GM13976 (cell line): ENCODE results near the gene GC.
"Not testable (repeated sequence)": the region's sequence is repeated elsewhere in the genome, so short reads cannot be mapped to it uniquely, and the experiment has no call there.

Experiments
- DNase-seq: peaks from one replicate; pipeline ENCODE4 v3.0.0; 2012; ENCODE audit warnings: low spot score
- in situ Hi-C: fragments of 300-500 bp; cut with MboI; formaldehyde crosslinking; loops from one replicate; pipeline ENCODE4 v1.12.0; 2022; ENCODE audit warnings: low sequenced_read_pairs, mixed read lengths, inconsistent platforms; ENCODE audit not compliant: unreplicated experiment
- TF ChIP-seq, protein P1 (sequence below): IDR thresholded peaks from 2 replicates; pipeline ENCODE4 v1.5.1; 2012; ENCODE audit warnings: borderline replicate concordance, mild to moderate bottlenecking; ENCODE audit not compliant: insufficient read depth; ENCODE audit errors: extremely low read depth, missing control alignments, control extremely low read depth

GC gene

DNA sequence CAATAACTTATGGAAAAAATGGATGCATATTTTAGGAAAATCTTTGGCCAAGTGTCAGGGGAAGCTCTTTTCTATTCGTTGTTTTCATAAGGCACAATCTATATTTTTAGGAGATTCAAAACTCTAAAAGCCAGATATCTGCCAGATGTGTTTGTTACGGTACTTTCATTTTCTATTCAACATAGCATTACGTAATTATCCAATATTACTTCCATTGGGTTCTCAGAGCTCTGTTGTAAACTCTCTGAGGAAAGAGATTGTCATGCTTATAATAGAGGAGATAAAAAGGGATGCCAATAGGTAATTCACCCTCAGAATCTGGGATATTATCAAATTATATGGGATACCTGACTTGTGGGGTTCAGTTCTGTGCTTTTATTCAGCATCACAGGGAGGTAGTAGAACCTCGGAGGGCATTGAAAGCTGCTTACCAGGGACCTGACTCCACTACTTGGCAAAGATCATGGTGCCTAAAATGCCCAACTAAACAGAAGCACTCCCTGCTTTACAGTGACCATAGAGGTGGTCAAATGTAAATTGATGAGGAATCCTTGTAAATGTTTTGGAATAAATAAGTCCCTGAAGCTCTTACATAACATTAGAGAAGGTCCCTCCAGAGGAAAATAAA lies 32.9 kb upstream of the GC start:
- in situ Hi-C loops: no loop called here
- TF ChIP-seq, protein P1, sequence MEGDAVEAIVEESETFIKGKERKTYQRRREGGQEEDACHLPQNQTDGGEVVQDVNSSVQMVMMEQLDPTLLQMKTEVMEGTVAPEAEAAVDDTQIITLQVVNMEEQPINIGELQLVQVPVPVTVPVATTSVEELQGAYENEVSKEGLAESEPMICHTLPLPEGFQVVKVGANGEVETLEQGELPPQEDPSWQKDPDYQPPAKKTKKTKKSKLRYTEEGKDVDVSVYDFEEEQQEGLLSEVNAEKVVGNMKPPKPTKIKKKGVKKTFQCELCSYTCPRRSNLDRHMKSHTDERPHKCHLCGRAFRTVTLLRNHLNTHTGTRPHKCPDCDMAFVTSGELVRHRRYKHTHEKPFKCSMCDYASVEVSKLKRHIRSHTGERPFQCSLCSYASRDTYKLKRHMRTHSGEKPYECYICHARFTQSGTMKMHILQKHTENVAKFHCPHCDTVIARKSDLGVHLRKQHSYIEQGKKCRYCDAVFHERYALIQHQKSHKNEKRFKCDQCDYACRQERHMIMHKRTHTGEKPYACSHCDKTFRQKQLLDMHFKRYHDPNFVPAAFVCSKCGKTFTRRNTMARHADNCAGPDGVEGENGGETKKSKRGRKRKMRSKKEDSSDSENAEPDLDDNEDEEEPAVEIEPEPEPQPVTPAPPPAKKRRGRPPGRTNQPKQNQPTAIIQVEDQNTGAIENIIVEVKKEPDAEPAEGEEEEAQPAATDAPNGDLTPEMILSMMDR: no peak

DNA sequence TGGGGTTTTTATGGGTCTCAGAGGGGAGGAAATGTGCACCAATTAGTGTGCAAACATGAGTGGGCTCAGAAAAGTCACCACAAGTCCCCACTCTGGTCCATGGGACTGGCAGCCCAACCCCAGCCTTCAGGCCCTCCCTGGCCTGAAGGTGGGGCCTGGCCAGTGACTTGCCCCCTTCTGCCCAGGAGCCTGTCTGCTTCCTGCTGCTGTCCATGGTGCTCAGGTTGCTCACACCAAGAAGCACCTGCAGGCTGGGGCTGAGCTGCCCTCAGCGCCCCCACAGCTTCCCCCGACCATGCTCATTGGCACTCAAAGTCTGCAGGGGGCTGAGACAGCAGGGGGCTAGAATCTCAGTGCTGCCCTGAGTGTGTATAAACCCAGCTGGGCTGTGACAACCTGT lies 30.6 kb upstream of the GC start:
- TF ChIP-seq, protein P1: no peak
- in situ Hi-C loops: no loop called here
- DNase-seq: no peak

More for the DNA sequence above, 32.9 kb upstream of the GC start:
- no peak for DNase-seq

DNA sequence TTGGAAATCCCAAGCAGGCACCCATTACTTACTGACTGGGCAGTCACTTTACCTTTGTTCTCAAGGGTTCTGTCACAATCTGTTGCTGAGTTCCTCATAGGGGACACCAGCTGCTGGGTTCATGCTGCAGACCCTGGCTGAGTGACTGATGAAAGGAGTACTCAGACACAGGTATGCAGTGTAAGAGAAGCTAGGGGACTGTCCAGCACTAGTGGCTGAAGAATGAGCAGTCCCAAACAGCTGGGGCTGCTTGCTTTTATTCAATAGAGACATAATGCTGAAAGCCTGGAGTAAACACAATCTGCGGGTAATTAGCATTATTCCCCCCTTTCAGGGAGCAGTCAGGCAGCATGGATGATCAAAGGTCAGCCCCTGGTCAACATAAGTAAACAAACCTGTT lies 25.9 kb upstream of the GC start:
- DNase-seq, in situ Hi-C loops: not testable (repeated sequence)

DNA sequence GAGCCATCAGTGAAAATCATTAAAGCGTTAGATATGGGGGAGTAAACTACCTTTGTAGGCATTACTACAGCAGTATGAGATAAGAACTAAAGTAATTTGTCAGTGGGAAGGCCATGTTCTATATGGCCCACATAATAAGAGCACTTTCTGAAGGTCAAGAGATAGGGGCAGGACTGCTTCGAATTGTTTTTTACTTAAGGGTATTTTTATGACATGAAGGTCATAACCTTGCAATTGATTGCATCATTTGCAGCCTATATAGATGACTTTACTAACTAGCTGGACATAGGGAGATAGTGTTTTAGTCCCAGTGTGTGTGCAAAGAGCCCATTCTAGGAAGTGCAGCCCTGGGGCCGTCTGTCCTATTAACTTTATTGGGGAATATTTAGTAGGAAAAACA lies 23.6 kb upstream of the GC start:
- TF ChIP-seq, protein P1: no peak
- DNase-seq: no peak
- in situ Hi-C loops: no loop called here

DNA sequence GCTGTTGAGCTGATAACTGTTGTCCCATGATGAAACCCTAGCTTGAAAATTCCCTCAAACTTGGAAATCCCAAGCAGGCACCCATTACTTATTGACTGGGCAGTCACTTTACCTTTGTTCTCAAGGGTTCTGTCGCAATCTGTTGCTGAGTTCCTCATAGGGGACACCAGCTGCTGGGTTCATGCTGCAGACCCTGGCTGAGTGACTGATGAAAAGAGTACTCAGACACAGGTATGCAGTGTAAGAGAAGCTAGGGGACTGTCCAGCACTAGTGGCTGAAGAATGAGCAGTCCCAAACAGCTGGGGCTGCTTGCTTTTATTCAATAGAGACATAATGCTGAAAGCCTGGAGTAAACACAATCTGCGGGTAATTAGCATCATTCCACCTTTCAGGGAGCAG lies 21.4 kb upstream of the GC start:
- DNase-seq, in situ Hi-C loops: not testable (repeated sequence)

DNA sequence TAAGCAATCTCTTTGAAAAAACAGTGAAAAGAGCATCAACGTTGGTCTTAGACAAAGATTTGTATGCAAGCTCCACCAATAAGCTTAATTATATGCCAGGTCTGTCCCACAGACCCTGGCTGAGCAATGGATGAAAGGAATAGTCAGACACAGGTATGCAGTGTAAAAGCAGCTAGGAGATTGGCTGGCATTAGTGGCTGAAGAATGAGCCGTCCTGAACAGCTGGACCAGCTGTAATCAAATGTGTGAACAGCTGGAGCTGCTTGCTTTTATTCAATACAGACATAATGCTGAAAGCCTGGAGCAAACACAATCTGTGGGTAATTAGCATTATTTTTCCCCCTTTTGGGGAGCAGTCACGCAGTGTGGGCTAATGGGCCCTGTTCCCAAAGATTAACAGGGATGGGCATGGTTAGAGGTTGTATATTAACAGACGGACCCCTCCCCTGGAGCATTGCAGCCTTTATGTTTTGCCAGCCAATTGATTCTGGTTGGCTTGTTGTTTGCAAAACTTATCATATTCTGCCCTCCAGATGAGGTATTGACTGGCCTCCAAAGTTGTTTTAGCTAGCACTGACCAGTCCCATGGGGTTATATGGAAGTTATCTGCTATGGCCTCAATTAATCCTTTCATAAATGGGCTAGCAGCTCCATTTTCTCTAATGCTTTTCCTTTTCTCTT lies 20.3 kb upstream of the GC start:
- DNase-seq: not testable (repeated sequence)

DNA sequence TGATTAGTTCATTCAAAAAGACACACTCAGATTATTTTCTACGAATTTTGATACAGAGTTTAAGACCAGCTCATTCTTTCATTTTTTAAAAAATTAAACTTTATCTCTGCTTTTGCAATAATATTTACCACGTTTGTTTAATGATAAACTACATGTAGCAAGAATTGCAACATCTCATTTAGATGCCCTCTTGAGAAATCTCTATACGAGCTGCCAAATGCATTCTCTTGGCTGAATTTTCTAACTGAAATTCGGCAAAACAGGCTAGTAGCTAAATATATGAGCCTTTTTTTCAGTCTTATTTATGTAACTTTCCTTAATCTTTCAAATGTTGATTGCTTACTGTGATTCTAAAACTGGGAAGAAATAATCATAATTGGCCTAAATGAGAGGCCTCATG lies 2.1 kb upstream of the GC start:
- TF ChIP-seq, protein P1: no peak
- in situ Hi-C loops: no loop called here
- DNase-seq: no peak

More for the DNA sequence above, 20.3 kb upstream of the GC start:
- in situ Hi-C loops: not testable (repeated sequence)

DNA sequence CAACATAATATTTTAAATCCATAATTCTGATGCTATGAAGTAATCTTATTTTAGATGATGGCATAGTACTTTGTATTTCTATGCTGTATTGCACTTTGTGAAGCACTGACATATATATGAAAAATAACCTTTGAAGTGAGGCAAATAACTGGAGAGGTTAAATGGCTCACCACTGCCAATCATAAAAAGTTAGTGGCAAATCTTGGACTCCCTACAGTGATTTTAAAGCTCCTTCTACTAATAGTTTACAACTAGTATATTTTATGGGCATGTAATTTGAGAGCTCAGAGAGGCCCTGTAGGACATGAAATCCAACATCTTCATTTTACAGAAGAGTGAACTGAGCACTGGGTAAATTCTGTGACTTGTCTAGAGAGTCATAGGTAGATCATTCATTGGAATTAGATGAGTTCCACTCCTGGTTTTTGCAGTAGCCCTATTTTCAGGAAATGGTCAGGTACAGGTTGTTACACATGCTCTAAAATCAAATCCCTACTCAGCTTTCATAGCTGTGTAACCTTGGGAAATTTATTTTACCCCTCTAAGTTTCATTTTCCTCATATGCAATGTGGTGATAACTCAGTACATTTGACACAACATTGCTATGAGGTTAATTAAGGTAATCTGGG lies 804 bp upstream of the GC start:
- no peak for DNase-seq
- TF ChIP-seq, protein P1: no peak
- in situ Hi-C loops: no loop called here
